Measurements from ENCODE around the gene RAPGEF4. TPM values are rescaled to one million over a fixed set of nuclear protein-coding genes. Genes with fewer than 3 reads are reported as not detected.

RAPGEF4 gene
- total and polyA plus RNA-seq, 2 of the 13 experiments (the other 11 are each of a cell fraction or from before 2014, with no cell fraction given), result 0.78 to 0.91 TPM

DNA sequence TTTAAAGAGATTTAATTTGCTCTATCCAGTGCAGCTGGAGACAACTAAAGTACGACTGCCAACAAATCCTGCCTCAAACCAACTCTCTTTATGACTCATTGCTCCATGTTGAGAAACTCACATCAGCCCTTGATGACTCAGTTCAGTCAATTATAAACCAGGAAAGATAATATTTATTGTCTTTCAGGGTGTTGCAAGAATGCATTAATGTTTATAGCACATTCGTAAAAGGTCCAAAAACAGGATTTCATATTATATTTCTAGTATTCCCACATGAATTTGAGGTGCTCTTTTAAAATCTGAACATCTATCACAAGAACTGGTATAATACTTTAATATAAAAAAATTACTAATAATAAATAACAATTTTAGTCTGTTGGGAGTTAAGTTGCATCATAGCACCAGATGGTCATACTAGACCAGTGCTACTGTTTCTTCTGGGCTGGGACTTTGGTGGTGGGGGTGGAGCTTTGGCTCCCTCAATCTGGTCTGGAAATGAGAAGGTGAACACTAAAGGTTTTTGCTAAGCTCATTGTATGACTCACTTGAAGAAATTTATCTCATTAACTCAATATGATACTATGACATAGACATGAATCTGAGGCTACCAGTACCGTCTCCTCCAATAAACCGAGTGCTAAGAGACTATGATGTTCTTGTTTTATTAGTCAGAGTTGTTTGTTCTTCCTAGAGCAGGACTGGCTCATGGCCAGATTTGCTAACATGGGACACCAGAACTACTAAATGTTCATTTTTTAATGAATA lies 313.4 kb downstream of the RAPGEF4 start (continued):
- TF ChIP-seq, protein P1, sequence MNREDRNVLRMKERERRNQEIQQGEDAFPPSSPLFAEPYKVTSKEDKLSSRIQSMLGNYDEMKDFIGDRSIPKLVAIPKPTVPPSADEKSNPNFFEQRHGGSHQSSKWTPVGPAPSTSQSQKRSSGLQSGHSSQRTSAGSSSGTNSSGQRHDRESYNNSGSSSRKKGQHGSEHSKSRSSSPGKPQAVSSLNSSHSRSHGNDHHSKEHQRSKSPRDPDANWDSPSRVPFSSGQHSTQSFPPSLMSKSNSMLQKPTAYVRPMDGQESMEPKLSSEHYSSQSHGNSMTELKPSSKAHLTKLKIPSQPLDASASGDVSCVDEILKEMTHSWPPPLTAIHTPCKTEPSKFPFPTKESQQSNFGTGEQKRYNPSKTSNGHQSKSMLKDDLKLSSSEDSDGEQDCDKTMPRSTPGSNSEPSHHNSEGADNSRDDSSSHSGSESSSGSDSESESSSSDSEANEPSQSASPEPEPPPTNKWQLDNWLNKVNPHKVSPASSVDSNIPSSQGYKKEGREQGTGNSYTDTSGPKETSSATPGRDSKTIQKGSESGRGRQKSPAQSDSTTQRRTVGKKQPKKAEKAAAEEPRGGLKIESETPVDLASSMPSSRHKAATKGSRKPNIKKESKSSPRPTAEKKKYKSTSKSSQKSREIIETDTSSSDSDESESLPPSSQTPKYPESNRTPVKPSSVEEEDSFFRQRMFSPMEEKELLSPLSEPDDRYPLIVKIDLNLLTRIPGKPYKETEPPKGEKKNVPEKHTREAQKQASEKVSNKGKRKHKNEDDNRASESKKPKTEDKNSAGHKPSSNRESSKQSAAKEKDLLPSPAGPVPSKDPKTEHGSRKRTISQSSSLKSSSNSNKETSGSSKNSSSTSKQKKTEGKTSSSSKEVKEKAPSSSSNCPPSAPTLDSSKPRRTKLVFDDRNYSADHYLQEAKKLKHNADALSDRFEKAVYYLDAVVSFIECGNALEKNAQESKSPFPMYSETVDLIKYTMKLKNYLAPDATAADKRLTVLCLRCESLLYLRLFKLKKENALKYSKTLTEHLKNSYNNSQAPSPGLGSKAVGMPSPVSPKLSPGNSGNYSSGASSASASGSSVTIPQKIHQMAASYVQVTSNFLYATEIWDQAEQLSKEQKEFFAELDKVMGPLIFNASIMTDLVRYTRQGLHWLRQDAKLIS (CRISPR knock-in tag; IDR thresholded peaks at IDR 0.05), result no peak
- TF ChIP-seq PHF8 (CRISPR knock-in tag; IDR thresholded peaks at IDR 0.05), result no peak
- TF ChIP-seq ELF3 (CRISPR knock-in tag; IDR thresholded peaks at IDR 0.05), result peak; percentile 65
- no peak for TF ChIP-seq ZNF547 (CRISPR knock-in tag; IDR thresholded peaks at IDR 0.05)
- no peak for TF ChIP-seq PRPF4 (IDR thresholded peaks at IDR 0.05; ENCODE audit: low read depth, low read length, poor library complexity, severe bottlenecking)
- no peak for TF ChIP-seq WIZ (CRISPR knock-in tag; IDR thresholded peaks at IDR 0.05)
- no peak for TF ChIP-seq PCBP2 (optimal IDR thresholded peaks at IDR 0.05; ENCODE audit: low read depth, low read length, poor library complexity, severe bottlenecking)
- no peak for TF ChIP-seq ZKSCAN5 (CRISPR knock-in tag; IDR thresholded peaks at IDR 0.05)
- TF ChIP-seq BHLHE40 (IDR thresholded peaks at IDR 0.05; ENCODE audit: low read length), result no peak
- TF ChIP-seq TCF7L2 (IDR thresholded peaks at IDR 0.05; ENCODE audit: low read depth, low read length), result no peak
- no peak for TF ChIP-seq HNRNPLL (IDR thresholded peaks at IDR 0.05; ENCODE audit: low read depth, low read length, poor library complexity, severe bottlenecking)
- TF ChIP-seq KLF16 (CRISPR knock-in tag; IDR thresholded peaks at IDR 0.05), result peak in 1 of 2 experiments; percentile 40; a peak in 1 of 4 replicates
- TF ChIP-seq HNRNPL (IDR thresholded peaks at IDR 0.05; ENCODE audit: low read depth, low read length), result no peak
- TF ChIP-seq, protein P2, sequence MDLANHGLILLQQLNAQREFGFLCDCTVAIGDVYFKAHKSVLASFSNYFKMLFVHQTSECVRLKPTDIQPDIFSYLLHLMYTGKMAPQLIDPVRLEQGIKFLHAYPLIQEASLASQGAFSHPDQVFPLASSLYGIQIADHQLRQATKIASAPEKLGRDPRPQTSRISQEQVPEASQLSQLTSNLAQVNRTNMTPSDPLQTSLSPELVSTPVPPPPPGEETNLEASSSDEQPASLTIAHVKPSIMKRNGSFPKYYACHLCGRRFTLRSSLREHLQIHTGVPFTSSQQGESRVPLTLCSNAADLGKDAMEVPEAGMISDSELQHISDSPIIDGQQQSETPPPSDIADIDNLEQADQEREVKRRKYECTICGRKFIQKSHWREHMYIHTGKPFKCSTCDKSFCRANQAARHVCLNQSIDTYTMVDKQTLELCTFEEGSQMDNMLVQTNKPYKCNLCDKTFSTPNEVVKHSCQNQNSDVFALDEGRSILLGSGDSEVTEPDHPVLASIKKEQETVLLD (CRISPR knock-in tag; IDR thresholded peaks at IDR 0.05; ENCODE audit: low read depth), result no peak
- TF ChIP-seq, protein P3, sequence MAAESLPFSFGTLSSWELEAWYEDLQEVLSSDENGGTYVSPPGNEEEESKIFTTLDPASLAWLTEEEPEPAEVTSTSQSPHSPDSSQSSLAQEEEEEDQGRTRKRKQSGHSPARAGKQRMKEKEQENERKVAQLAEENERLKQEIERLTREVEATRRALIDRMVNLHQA (CRISPR knock-in tag; IDR thresholded peaks at IDR 0.05), result no peak; the same call in 1 of the 2 replicates
- no peak for TF ChIP-seq ZNF207 (IDR thresholded peaks at IDR 0.05; ENCODE audit: borderline replicate concordance)
- no peak for TF ChIP-seq ZNF746 (CRISPR knock-in tag; IDR thresholded peaks at IDR 0.05)
- TF ChIP-seq ZNF75D (CRISPR knock-in tag; IDR thresholded peaks at IDR 0.05; ENCODE audit: borderline replicate concordance), result no peak
- no peak for TF ChIP-seq MTA3 (CRISPR knock-in tag; IDR thresholded peaks at IDR 0.05)
- TF ChIP-seq, protein P4, sequence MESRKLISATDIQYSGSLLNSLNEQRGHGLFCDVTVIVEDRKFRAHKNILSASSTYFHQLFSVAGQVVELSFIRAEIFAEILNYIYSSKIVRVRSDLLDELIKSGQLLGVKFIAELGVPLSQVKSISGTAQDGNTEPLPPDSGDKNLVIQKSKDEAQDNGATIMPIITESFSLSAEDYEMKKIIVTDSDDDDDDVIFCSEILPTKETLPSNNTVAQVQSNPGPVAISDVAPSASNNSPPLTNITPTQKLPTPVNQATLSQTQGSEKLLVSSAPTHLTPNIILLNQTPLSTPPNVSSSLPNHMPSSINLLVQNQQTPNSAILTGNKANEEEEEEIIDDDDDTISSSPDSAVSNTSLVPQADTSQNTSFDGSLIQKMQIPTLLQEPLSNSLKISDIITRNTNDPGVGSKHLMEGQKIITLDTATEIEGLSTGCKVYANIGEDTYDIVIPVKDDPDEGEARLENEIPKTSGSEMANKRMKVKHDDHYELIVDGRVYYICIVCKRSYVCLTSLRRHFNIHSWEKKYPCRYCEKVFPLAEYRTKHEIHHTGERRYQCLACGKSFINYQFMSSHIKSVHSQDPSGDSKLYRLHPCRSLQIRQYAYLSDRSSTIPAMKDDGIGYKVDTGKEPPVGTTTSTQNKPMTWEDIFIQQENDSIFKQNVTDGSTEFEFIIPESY (CRISPR knock-in tag; IDR thresholded peaks at IDR 0.05), result no peak
- TF ChIP-seq, protein P5, sequence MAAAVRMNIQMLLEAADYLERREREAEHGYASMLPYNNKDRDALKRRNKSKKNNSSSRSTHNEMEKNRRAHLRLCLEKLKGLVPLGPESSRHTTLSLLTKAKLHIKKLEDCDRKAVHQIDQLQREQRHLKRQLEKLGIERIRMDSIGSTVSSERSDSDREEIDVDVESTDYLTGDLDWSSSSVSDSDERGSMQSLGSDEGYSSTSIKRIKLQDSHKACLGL (CRISPR knock-in tag; IDR thresholded peaks at IDR 0.05), result no peak

Measured in HepG2 (cell line).